Breast epithelium (tissue), 4 donors: ENCODE measurements around the gene CD300LB. TPM values are rescaled to one million over a fixed set of nuclear protein-coding genes. Genes with fewer than 3 reads are reported as not detected.

Experiments used
- DNase-seq, 2 donors: peaks; one replicate each; pipeline ENCODE4 v3.0.0-alpha.2; 2019; ENCODE audit warnings: low spot score in 2 of 2
- H3K27ac ChIP-seq, 2 donors: fragments of 200-600 bp; sonication (generic) in 1 of 2; one replicate each; pipeline ENCODE4 v1.5.1; 2016 to 2019; ENCODE audit warnings: mild to moderate bottlenecking in 1 of 2
- H3K27me3 ChIP-seq, 2 donors: fragments of 200-600 bp; sonication (generic) in 1 of 2; one replicate each; pipeline versions ENCODE4 v1.5.1 to v1.6.0; 2017 to 2019; ENCODE audit warnings: control low read depth in 1 of 2, mild to moderate bottlenecking in 1 of 2
- H3K36me3 ChIP-seq: fragments of 200-600 bp; one replicate; pipeline ENCODE4 v1.5.1; 2019
- H3K4me1 ChIP-seq, 2 donors: fragments of 200-600 bp; sonication (generic); one replicate each; pipeline ENCODE4 v1.5.1; 2016 to 2019; ENCODE audit warnings: control low read depth in 1 of 2
- H3K4me3 ChIP-seq, 3 donors: fragments of 200-600 bp; sonication (generic); 1 replicate in 2 of 3; 2 replicates in 1 of 3; pipeline ENCODE4 v1.5.1; 2016 to 2019; ENCODE audit warnings: mild to moderate bottlenecking in 3 of 3, moderate library complexity in 2 of 3
- H3K9me3 ChIP-seq, 2 donors: fragments of 200-600 bp; sonication (generic) in 1 of 2; one replicate each; pipeline ENCODE4 v1.5.1; 2016 to 2019; ENCODE audit warnings: control low read depth in 1 of 2
- POLR2A ChIP-seq: fragments of 450-650 bp; IDR thresholded peaks from one replicate; pipeline ENCODE4 v1.6.1; 2016; ENCODE audit warnings: antibody characterized with exemption, mild to moderate bottlenecking, moderate library complexity
- POLR2AphosphoS5 ChIP-seq, 3 donors: sonication (generic); formaldehyde crosslinking; IDR thresholded peaks; one replicate each; pipeline ENCODE4 v1.6.1; 2017; ENCODE audit warnings: antibody characterized with exemption in 3 of 3
- intact Hi-C: fragments of 100-400 bp; cut with DNase I; formaldehyde crosslinking; loops from one replicate; pipeline ENCODE4 v1.15.1; 2023; ENCODE audit warnings: low total_unique reads
- total RNA-seq, 3 donors: library from RNA; depleted of rRNA; stranded (reverse); fragments of >200 nt; gene quantifications; one replicate each; pipeline ENCODE4 v1.1.0, GENCODE V29; 2016
- TF ChIP-seq, protein P1 (sequence below), 3 donors: fragments of 450-650 bp; IDR thresholded peaks; one replicate each; pipeline ENCODE4 v1.5.1; 2016 to 2017; ENCODE audit warnings: antibody characterized with exemption in 3 of 3, mild to moderate bottlenecking in 3 of 3, moderate library complexity in 3 of 3

CD300LB gene
- total RNA-seq, 3 donors from 2014 or later, result 0.32 to 0.88 TPM; not detected in 1

DNA sequence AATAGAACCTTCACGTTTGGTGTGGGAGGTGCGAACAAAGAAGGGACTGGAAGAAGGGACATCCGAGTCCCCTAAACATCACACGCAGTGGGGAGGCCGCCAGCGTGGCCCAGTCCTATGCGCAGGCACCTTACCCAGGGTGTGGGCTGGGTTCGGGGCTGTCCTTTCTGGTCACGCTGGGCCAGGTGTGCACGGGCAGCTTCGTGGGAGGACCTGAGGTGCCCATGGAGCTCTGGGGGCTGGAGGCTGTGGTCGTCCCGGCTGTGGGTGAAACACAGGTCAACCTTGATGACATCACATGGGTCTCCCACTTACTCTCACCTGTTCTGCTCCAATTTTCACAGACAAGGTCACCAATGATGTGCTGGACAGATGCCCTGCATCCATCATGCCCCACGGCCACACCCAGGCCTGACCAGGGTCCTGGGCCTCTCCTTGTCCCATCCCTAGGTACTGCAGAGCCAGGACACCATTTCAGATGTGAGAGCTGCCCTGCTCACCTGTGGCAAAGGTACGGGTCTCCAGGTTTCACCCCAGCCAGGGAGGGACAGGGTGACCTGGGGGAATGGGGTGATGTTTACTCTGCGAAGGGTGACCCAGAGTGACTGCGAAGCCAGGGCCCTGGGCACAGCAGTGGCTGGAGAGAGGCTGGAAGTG lies 11.6 kb upstream of the CD300LB start:
- TF ChIP-seq POLR2AphosphoS5 (IDR thresholded peaks at IDR 0.05), result no peak
- TF ChIP-seq POLR2A, result no peak
- TF ChIP-seq, protein P1, sequence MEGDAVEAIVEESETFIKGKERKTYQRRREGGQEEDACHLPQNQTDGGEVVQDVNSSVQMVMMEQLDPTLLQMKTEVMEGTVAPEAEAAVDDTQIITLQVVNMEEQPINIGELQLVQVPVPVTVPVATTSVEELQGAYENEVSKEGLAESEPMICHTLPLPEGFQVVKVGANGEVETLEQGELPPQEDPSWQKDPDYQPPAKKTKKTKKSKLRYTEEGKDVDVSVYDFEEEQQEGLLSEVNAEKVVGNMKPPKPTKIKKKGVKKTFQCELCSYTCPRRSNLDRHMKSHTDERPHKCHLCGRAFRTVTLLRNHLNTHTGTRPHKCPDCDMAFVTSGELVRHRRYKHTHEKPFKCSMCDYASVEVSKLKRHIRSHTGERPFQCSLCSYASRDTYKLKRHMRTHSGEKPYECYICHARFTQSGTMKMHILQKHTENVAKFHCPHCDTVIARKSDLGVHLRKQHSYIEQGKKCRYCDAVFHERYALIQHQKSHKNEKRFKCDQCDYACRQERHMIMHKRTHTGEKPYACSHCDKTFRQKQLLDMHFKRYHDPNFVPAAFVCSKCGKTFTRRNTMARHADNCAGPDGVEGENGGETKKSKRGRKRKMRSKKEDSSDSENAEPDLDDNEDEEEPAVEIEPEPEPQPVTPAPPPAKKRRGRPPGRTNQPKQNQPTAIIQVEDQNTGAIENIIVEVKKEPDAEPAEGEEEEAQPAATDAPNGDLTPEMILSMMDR (IDR thresholded peaks at IDR 0.05), result no peak
- intact Hi-C loops, result no loop called here
- DNase-seq, result no peak
- H3K4me3 ChIP-seq, result no peak overlapping the region
- H3K4me1 ChIP-seq, result no peaks in the 10 kb centered on the region
- peaks cover 0 to 3% of the 10 kb centered on the region in 2 donors for H3K27me3 ChIP-seq
- H3K36me3 ChIP-seq, result no peaks in the 10 kb centered on the region
- no peaks in the 10 kb centered on the region for H3K9me3 ChIP-seq
- H3K27ac ChIP-seq, result no peak overlapping the region

DNA sequence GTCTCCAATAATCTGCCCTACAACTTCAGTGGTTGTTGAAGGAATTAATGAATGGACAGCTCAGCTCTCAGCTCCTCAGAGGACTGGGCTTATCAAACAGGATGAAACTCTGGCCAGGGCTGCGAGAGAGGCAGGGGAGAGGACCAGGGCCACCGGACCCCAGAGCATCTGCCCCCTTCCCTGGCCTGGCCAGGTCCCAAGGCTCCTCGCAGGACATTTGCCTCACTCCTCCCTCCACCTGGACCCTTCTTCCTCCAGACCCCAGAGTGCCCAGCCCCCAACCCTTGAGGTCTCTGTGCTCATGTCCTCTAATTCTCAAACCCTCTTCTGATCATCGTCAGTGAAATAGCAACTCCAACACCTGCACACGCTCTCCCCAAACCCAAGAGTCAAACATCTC lies 10.9 kb upstream of the CD300LB start:
- no peaks in the 10 kb centered on the region for H3K9me3 ChIP-seq
- H3K36me3 ChIP-seq, result no peaks in the 10 kb centered on the region
- H3K4me1 ChIP-seq, result no peaks in the 10 kb centered on the region
- no peak overlapping the region for H3K4me3 ChIP-seq
- intact Hi-C loops, result no loop called here
- H3K27ac ChIP-seq, result no peak overlapping the region
- DNase-seq, result no peak
- peaks cover 0 to 3% of the 10 kb centered on the region in 2 donors for H3K27me3 ChIP-seq
- TF ChIP-seq POLR2A (no peak), POLR2AphosphoS5 (IDR thresholded peaks at IDR 0.05) (no peak)
- TF ChIP-seq, protein P1 (IDR thresholded peaks at IDR 0.05), result no peak

DNA sequence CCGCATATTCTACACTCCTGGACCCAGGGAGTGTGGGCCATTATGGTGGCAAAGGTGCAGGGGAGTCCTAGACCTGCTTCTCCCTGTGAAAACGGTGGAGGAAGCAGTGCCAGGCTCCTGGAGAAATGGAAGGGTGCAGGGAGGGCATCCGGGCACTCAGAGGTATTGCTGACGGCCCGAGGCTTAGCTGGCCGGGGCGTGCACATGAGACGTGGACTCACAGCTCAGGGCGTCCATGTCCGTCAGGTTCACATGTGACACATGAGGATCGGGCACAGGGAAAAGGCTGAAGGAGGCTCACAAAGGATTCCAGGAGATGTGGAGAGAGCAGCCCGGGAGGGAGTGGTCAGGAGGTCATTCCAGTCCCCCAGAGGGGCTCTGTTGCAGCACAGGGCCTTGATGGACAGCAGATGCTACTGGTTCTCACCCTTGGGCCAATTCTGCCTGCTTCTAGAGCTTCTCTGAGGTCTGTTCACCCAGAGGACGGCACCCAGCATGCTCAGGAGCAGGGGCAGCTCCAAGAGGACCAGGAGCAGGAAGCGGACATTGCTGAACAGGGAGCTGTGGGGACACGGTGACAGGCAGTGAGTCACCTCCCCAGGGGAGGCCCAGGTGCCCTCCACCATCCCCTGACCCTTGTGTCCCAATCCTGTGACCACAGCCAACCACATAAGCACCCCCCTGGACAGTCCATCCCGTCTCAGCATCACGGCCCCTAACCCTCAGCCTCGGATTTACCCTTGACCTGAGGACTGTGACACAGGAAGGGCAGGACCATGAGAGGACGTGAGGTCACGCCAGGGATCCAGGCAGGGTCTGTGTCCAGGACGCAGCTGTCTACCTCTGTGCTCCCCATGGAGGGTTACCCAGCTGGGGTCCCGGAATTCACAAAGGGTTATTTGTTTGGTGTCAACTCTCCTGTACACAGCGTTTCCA lies 10.2 kb upstream of the CD300LB start:
- Histone ChIP-seq H3K27ac (no peak overlapping the region), H3K4me3 (no peak overlapping the region), H3K9me3 (no peaks in the 10 kb centered on the region), H3K4me1 (no peaks in the 10 kb centered on the region), H3K36me3 (no peaks in the 10 kb centered on the region), H3K27me3 (peaks cover 0 to 3% of the 10 kb centered on the region in 2 donors)
- TF ChIP-seq POLR2AphosphoS5 (IDR thresholded peaks at IDR 0.05) (no peak), POLR2A (no peak)
- TF ChIP-seq, protein P1 (IDR thresholded peaks at IDR 0.05), result no peak
- intact Hi-C loops, result no loop called here
- no peak for DNase-seq

DNA sequence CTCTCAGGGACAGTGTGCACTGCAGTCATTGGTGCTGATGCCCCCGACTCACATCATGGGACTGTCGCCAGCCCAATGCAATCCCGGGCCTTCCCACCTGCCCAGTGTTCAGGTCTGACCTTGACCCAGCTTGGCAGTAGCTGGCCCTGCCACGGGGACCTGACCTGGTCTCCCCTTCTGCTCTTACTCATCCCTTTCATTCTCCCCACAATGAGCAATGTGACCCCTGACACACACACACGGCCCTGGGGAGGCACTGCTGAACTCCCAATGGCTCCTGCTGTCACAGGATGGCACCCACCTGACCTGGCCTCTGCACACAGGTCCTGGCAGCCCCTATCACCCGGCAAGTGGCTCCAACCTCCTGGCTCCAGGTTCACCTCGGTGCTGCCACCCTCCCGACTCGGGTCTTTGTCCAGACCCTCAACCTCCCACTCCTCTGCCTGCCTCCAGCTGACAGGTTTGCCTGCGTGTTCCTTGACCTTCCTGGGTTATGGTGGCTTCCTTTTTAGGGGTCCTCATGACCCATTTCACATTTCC lies 8.1 kb upstream of the CD300LB start:
- intact Hi-C loops, result no loop called here
- no peaks in the 10 kb centered on the region for H3K9me3 ChIP-seq
- no peak overlapping the region for H3K4me3 ChIP-seq
- TF ChIP-seq, protein P1 (IDR thresholded peaks at IDR 0.05), result no peak
- TF ChIP-seq POLR2A (no peak), POLR2AphosphoS5 (IDR thresholded peaks at IDR 0.05) (no peak)
- H3K36me3 ChIP-seq, result no peaks in the 10 kb centered on the region
- no peaks in the 10 kb centered on the region for H3K4me1 ChIP-seq
- no peak overlapping the region for H3K27ac ChIP-seq
- DNase-seq, result no peak
- H3K27me3 ChIP-seq, result peaks cover 0 to 3% of the 10 kb centered on the region in 2 donors

DNA sequence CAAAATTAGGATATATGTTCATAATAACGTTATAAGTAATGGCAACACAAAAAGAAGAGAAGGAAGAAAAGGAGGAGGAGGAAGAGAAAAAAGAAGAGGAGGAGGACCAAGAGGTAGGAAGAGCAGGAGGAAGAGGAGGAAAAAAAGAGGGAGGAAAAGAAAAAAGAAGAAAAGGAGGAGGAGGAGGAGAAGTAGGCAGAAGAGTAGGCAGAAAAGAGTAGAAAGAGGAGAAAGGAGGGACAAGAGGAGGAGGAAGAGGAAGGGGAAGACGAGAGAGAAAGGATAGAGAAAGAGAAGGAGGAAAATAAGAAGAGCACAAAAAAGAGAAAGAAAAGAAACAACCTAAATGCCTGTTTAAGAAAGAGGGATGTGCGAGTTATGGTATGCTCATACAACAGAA lies 5.6 kb upstream of the CD300LB start:
- Histone ChIP-seq H3K27me3 (peaks cover 0 to 3% of the 10 kb centered on the region in 2 donors), H3K27ac (no peak overlapping the region), H3K4me1 (no peaks in the 10 kb centered on the region), H3K36me3 (no peaks in the 10 kb centered on the region), H3K4me3 (no peak overlapping the region), H3K9me3 (no peaks in the 10 kb centered on the region)
- no peak for DNase-seq
- intact Hi-C loops, result no loop called here
- TF ChIP-seq POLR2A (no peak), POLR2AphosphoS5 (IDR thresholded peaks at IDR 0.05) (no peak)
- TF ChIP-seq, protein P1 (IDR thresholded peaks at IDR 0.05), result no peak
